Liver (tissue), 9 donors: ENCODE data around the gene ARID5B. TPM values are rescaled to one million over a fixed set of nuclear protein-coding genes. Genes with fewer than 3 reads are reported as not detected.
"Not testable (repeated sequence)": the region's sequence is repeated elsewhere in the genome, so short reads cannot be mapped to it uniquely, and the experiment has no call there.

ENCODE experiments used
- DNase-seq: peaks from one replicate; pipeline ENCODE4 v3.0.0-alpha.2; 2017; ENCODE audit warnings: low spot score
- H3K27ac ChIP-seq, 2 donors: one replicate each; pipeline ENCODE4 v1.7.0; 2013; ENCODE audit warnings: inconsistent platforms in 2 of 2, low read length in 2 of 2, control low read depth in 1 of 2, low read depth in 1 of 2, mild to moderate bottlenecking in 1 of 2
- H3K27me3 ChIP-seq, 4 donors: one replicate each; pipeline versions ENCODE4 v1.6.1 to v1.7.0; 2013; ENCODE audit warnings: low read length in 3 of 4, inconsistent platforms in 1 of 4, mild to moderate bottlenecking in 1 of 4, moderate library complexity in 1 of 4; ENCODE audit not compliant: control insufficient read depth in 4 of 4, insufficient read depth in 4 of 4
- H3K36me3 ChIP-seq, 4 donors: one replicate each; pipeline versions ENCODE4 v1.6.1 to v1.7.0; 2013; ENCODE audit warnings: low read length in 3 of 4, mild to moderate bottlenecking in 3 of 4, low read depth in 1 of 4, moderate library complexity in 1 of 4; ENCODE audit not compliant: control insufficient read depth in 4 of 4, insufficient read depth in 3 of 4
- H3K4me1 ChIP-seq, 4 donors: one replicate each; pipeline versions ENCODE4 v1.6.1 to v1.7.0; 2013; ENCODE audit warnings: low read length in 3 of 4, mild to moderate bottlenecking in 3 of 4, moderate library complexity in 1 of 4; ENCODE audit not compliant: control insufficient read depth in 4 of 4, insufficient read depth in 4 of 4
- H3K4me3 ChIP-seq, 3 donors: one replicate each; pipeline versions ENCODE4 v1.6.1 to v1.7.0; 2013; ENCODE audit warnings: low read length in 3 of 3, control low read depth in 1 of 3, low read depth in 1 of 3, mild to moderate bottlenecking in 1 of 3
- H3K9ac ChIP-seq, 2 donors: one replicate each; pipeline ENCODE4 v1.7.0; 2013; ENCODE audit warnings: low read length in 2 of 2, mild to moderate bottlenecking in 2 of 2, moderate library complexity in 2 of 2, control low read depth in 1 of 2, low read depth in 1 of 2
- H3K9me3 ChIP-seq, 4 donors: one replicate each; pipeline versions ENCODE4 v1.6.1 to v1.7.0; 2013; ENCODE audit warnings: low read length in 3 of 4; ENCODE audit not compliant: control insufficient read depth in 4 of 4
- ATF3 ChIP-seq: IDR thresholded peaks from 2 replicates; pipeline ENCODE4 v1.6.1; 2016; ENCODE audit warnings: antibody characterized with exemption
- CTCF ChIP-seq: fragments of 150-350 bp; IDR thresholded peaks from 2 replicates; pipeline ENCODE4 v1.5.1; 2017; ENCODE audit warnings: improper control_type of control experiment, low read depth, low read length; ENCODE audit not compliant: missing input control
- EGR1 ChIP-seq, 2 donors: IDR thresholded peaks; 2 replicates each; pipeline ENCODE4 v1.6.1; 2016 to 2018; ENCODE audit warnings: antibody characterized with exemption in 2 of 2, low read depth in 2 of 2
- FOXA1 ChIP-seq: IDR thresholded peaks from 2 replicates; pipeline ENCODE4 v1.6.1; 2016; ENCODE audit warnings: antibody characterized with exemption
- FOXA2 ChIP-seq: IDR thresholded peaks from 2 replicates; pipeline ENCODE4 v1.6.1; 2016; ENCODE audit warnings: antibody characterized with exemption
- GABPA ChIP-seq, 2 donors: IDR thresholded peaks in 1 of 2; conservative IDR thresholded peaks in 1 of 2; 2 replicates each; pipeline ENCODE4 v1.6.1; 2016; ENCODE audit warnings: antibody characterized with exemption in 2 of 2, mild to moderate bottlenecking in 1 of 2, moderate library complexity in 1 of 2
- HNF4A ChIP-seq, 2 donors: conservative IDR thresholded peaks; 2 replicates each; pipeline ENCODE4 v1.6.1; 2016; ENCODE audit warnings: antibody characterized with exemption in 2 of 2, mild to moderate bottlenecking in 2 of 2
- HNF4G ChIP-seq: IDR thresholded peaks from 2 replicates; pipeline ENCODE4 v1.6.1; 2016; ENCODE audit warnings: antibody characterized with exemption
- JUND ChIP-seq, 2 donors: IDR thresholded peaks; 2 replicates each; pipeline ENCODE4 v1.6.1; 2016; ENCODE audit warnings: antibody characterized with exemption in 2 of 2
- MAX ChIP-seq: IDR thresholded peaks from 2 replicates; pipeline ENCODE4 v1.6.1; 2016; ENCODE audit warnings: antibody characterized with exemption
- NR2F2 ChIP-seq: IDR thresholded peaks from 2 replicates; pipeline ENCODE4 v1.6.1; 2016; ENCODE audit warnings: antibody characterized with exemption
- RAD21 ChIP-seq, 2 donors: IDR thresholded peaks; 2 replicates each; pipeline ENCODE4 v1.6.1; 2016; ENCODE audit warnings: antibody characterized with exemption in 2 of 2, mild to moderate bottlenecking in 2 of 2
- REST ChIP-seq: IDR thresholded peaks from 2 replicates; pipeline ENCODE4 v1.6.1; 2016; ENCODE audit warnings: antibody characterized with exemption, mild to moderate bottlenecking
- RXRA ChIP-seq, 2 donors: IDR thresholded peaks; 2 replicates each; pipeline ENCODE4 v1.6.1; 2017 to 2018; ENCODE audit warnings: antibody characterized with exemption in 2 of 2, mild to moderate bottlenecking in 1 of 2
- SP1 ChIP-seq: IDR thresholded peaks from 2 replicates; pipeline ENCODE4 v1.6.1; 2018; ENCODE audit warnings: antibody characterized with exemption, mild to moderate bottlenecking
- TAF1 ChIP-seq: conservative IDR thresholded peaks from 2 replicates; pipeline ENCODE4 v1.6.1; 2016; ENCODE audit warnings: antibody characterized with exemption, mild to moderate bottlenecking
- YY1 ChIP-seq: IDR thresholded peaks from 2 replicates; pipeline ENCODE4 v1.6.1; 2016; ENCODE audit warnings: antibody characterized with exemption, mild to moderate bottlenecking
- WGBS: extraction: QIAGEN DNeasy Blood & Tissue Kit; methylation state at CpG from one replicate; pipeline ENCODE4 v1.1.7; 2013; 5-methylcytosine and 5-hydroxymethylcytosine counted together
- polyA plus RNA-seq, 2 donors: library from polyadenylated mRNA; stranded (reverse) in 1 of 2; unstranded in 1 of 2; fragments of 200-250 nt in 1 of 2; fragments of >200 nt in 1 of 2; fragmentation: Nextera tagmentation in 1 of 2; extraction: Ambion mirVana in 1 of 2; gene quantifications; one replicate each; pipeline versions ENCODE4 v1.2.1 to v1.2.3, GENCODE V29; 2013 to 2015
- total RNA-seq, 2 donors: library from RNA; depleted of rRNA; stranded (reverse); fragments of >200 nt; gene quantifications; one replicate each; pipeline ENCODE4 v1.2.3, GENCODE V29; 2014
- donor health status: healthy.
- donor health status: healthy.
- donor health status: healthy.
- donor health status: healthy.
- donor health status: healthy.

Gene ARID5B
- total and polyA plus RNA-seq, 4 donors: 1.3 to 6.4 (median 5.2) TPM

- H3K9me3 ChIP-seq: no peaks in the 10 kb centered on the region
- no peak overlapping the region for H3K27ac ChIP-seq
- H3K36me3 ChIP-seq: no peaks in the 10 kb centered on the region
- DNase-seq: no peak
- 87% methylated on average over 5 of the region's 5 CpGs for WGBS
- no peak for TF ChIP-seq FOXA1
- no peak for TF ChIP-seq EGR1 (IDR thresholded peaks at IDR 0.05; ENCODE audit: low read depth in 2 of 2)
- no peak for TF ChIP-seq NR2F2
- no peak for TF ChIP-seq ATF3
- no peak for TF ChIP-seq GABPA (IDR thresholded peaks at IDR 0.05 in 1 of 2, conservative IDR thresholded peaks at IDR 0.05 in 1 of 2)
- TF ChIP-seq REST: no peak
- no peak for TF ChIP-seq SP1
- no peak for TF ChIP-seq FOXA2
- TF ChIP-seq HNF4G: no peak
- TF ChIP-seq TAF1: no peak
- no peak for TF ChIP-seq RAD21 (IDR thresholded peaks at IDR 0.05)
- no peak for TF ChIP-seq YY1
- TF ChIP-seq CTCF: no peak
- TF ChIP-seq RXRA (IDR thresholded peaks at IDR 0.05): no peak
- no peak overlapping the region for H3K9ac ChIP-seq
- no peak overlapping the region for H3K4me3 ChIP-seq
- H3K27me3 ChIP-seq: no peaks in the 10 kb centered on the region
- peaks cover 0 to 3% (median 0%) of the 10 kb centered on the region in 4 donors for H3K4me1 ChIP-seq
Observed at GRCh38 chr10:62027841-62028501, 126.5 kb downstream of the ARID5B start.

- H3K27ac ChIP-seq, H3K9me3 ChIP-seq, H3K4me1 ChIP-seq, H3K4me3 ChIP-seq, H3K36me3 ChIP-seq, DNase-seq, H3K27me3 ChIP-seq, H3K9ac ChIP-seq: not testable (repeated sequence)
- WGBS: 95% methylated on average over 5 of the region's 5 CpGs
Observed at GRCh38 chr10:62028502-62028842, 127.0 kb downstream of the ARID5B start.

- no peak overlapping the region for H3K4me3 ChIP-seq
- TF ChIP-seq ATF3 (no peak), HNF4G (no peak), RXRA (IDR thresholded peaks at IDR 0.05) (no peak), EGR1 (IDR thresholded peaks at IDR 0.05; ENCODE audit: low read depth in 2 of 2) (no peak), HNF4A (conservative IDR thresholded peaks at IDR 0.05) (no peak), FOXA2 (no peak), GABPA (IDR thresholded peaks at IDR 0.05 in 1 of 2, conservative IDR thresholded peaks at IDR 0.05 in 1 of 2) (no peak), SP1 (no peak), YY1 (no peak), MAX (no peak), JUND (IDR thresholded peaks at IDR 0.05) (no peak), RAD21 (IDR thresholded peaks at IDR 0.05) (no peak)
- H3K27ac ChIP-seq: no peak overlapping the region
- DNase-seq: no peak
- no peaks in the 10 kb centered on the region for H3K9me3 ChIP-seq
- H3K9ac ChIP-seq: no peak overlapping the region
- no peaks in the 10 kb centered on the region for H3K27me3 ChIP-seq
- H3K36me3 ChIP-seq: no peaks in the 10 kb centered on the region
- no peaks in the 10 kb centered on the region for H3K4me1 ChIP-seq
- WGBS: 94% methylated on average over 2 of the region's 2 CpGs
Observed at GRCh38 chr10:62029401-62029800, 127.9 kb downstream of the ARID5B start.
